ENCODE results near the gene SLC26A9.

The SLC26A9 gene
- total RNA-seq: 0 reads per million in 2 experiments

- DNase-seq (ENCODE audit: low read depth): no peak
Observed at GRCh38 chr1:205943245-205943644, at the start of gene SLC26A9. Gene SLC26A9, minus strand, starts transcription at chr1:205943456. Its CDS starts 7,636 bp downstream, at chr1:205935820.

DNA sequence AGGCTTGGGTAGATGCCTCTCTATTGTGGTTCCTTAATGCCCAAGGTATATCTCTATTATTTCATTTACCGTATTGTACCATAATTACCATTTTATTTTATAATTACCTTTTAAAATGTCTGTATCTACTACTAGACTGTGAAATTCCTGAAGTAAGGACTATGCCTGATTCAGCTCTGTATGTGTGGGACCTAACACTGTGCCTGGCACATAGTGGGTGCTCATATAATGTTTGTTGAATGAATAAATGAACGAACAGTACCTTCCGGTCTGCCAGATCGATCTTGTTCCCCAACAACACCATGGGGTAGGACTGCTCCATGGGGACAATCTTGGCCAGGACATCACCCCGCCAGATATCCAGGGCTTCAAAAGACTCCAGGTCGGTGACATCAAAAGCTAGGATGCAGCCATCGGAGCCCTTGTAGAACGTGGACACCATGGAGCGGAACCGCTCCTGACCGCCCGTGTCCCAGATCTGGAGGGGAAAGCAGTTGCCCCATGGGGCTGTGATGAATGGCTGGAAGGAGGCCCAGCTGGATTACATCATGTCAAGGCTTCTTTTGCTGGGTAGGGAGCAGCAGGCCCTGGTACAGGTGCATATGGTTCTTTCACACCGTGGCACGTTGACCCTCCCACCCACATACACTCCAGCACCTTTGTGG is 49.1 kb upstream of the SLC26A9 start:
- no peak for DNase-seq (ENCODE audit: low read depth)

- no peak for DNase-seq (ENCODE audit: low read depth)
Observed at GRCh38 chr1:205991237-205991636, 48.0 kb upstream of the SLC26A9 start.

DNA sequence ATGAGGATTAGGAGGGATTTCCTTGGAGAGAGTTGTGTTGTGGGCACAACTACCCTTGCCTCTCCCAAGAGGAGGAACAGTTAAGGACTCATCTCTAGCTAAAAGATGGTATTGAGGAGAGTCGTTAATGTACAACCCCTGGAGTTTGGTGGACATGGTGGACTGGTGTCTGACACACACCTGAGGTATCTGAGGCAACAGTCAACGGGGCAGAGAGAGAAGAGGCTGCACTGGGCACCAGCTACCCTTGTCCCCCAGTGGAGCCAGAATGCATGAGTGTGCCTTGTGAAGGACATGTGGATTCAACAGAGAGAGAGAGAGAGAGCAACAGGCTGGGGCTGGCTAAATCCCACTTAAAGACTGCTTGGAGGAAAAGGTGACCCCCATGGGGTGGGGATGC is 47.0 kb upstream of the SLC26A9 start:
- DNase-seq (ENCODE audit: low read depth): no peak

DNA sequence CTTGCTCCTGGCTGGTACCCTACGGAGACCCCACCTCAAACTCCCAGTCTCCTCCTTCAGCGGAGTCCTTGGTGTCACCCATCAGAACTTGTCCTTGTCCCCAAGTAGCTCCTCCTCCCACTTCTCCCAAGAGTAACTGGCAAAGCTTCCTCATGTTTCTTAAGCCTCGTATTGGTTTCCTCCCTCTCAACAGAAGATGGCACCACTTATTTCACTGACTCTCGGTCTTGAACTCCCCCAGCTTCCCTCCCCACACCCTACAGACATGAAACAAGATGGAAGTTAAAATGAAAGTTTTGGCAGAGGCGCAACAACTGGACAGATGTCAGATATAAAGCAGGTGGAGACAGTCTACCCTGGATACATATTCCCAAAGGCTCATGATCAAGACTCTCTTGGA is 46.5 kb upstream of the SLC26A9 start:
- DNase-seq (ENCODE audit: low read depth): no peak

DNA sequence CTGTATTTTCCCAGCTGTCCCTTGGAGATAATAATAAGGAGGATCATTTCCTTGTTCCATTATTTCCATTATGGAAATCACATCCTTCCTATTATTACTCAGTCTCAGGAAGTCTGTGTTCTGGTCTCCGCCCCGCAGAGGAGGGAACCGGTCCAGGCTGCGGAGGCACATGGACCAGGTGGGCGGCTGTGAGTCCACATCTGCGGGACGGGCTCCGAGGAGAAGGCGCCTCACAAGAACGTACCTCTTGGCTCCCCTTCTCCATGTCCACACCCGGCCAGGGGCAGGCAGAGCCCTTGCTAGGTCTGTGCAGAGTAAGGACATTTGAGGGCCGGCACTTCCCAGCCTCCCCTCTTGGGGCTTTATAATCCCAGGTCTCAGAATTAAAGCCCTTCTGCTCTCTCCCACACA is 45.3 kb upstream of the SLC26A9 start:
- DNase-seq (ENCODE audit: low read depth): no peak

DNA sequence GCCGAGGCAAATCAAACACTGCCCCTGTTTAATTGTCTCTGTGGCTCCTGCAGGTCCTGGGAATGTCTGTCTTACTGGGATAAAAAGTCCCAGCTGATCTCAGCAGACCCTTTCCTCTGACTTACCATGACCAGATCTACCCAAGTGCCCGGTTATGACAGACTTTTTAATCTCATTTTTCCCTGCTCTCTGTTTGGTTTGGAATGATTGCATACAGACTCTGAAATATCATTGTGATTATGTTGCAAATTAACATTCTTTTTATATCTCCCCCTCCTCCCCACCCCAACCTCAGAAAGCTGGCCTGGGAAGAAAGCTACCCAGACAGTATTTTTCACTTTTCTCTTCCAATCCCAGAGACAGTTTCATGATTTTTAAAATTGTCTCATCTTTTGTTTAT is 43.6 kb upstream of the SLC26A9 start:
- no peak for DNase-seq (ENCODE audit: low read depth)

GRCh38 chr1:205986292-205986691 is 43.0 kb upstream of the SLC26A9 start:
- DNase-seq (ENCODE audit: low read depth): no peak

DNA sequence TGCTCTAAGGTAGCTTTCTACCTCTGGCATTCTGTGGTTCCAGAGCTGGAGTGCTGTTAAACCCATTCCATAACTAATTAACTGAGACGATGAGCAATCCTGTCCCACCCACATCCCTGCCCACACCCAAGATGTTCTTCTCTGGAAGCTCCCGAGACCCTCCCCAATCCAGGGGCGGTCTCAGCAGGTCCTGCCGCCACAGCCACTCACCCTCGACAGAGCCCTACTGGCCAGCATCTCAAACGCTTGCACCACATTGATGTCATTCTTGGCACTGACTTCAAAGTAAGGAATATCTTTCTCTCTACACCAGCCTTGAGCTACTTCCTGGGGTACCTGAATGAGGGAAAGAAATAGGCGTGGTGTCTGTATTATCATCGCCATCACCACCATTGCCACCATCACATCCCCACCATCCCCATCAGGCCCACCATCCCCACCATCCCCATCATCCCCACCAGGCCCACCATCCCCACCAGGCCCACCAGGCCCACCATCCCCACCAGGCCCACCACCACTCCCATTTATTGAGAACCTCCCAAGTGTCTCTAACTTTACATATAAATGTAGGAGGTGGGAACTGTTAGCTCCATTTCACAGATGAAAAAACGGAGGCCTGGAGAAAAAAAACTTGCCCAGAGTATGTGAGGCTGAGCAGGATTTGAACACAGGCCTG is 42.2 kb upstream of the SLC26A9 start:
- DNase-seq (ENCODE audit: low read depth): no peak

- DNase-seq (ENCODE audit: low read depth): no peak
Observed at GRCh38 chr1:205983925-205984725, 40.9 kb upstream of the SLC26A9 start.

- no peak for DNase-seq (ENCODE audit: low read depth)
Observed at GRCh38 chr1:205981257-205981656, 38.0 kb upstream of the SLC26A9 start.

GRCh38 chr1:205980237-205980870 is 37.1 kb upstream of the SLC26A9 start:
- DNase-seq (ENCODE audit: low read depth): no peak

DNA sequence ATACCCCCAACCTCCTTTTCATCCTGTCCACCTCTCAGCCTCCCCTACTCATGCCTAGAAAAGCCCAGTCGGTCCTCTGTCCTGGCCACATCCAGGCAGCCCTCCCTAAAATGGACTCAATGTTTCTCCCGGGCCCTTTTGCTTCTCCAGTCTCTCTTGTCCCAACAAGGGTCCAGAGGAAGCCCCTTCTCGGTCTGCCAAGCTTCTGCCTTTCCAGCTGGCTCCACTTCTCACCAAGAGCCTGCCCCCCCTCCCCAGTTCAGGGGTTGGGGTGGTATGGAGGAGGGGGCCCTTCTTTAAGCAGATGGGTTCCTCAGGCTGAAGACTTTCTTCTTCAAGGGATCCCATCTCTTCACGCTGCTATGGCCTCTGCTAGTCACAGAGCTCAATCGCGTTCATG is 36.0 kb upstream of the SLC26A9 start:
- no peak for DNase-seq (ENCODE audit: low read depth)

GRCh38 chr1:205978676-205979075 is 35.4 kb upstream of the SLC26A9 start:
- DNase-seq (ENCODE audit: low read depth): no peak

DNA sequence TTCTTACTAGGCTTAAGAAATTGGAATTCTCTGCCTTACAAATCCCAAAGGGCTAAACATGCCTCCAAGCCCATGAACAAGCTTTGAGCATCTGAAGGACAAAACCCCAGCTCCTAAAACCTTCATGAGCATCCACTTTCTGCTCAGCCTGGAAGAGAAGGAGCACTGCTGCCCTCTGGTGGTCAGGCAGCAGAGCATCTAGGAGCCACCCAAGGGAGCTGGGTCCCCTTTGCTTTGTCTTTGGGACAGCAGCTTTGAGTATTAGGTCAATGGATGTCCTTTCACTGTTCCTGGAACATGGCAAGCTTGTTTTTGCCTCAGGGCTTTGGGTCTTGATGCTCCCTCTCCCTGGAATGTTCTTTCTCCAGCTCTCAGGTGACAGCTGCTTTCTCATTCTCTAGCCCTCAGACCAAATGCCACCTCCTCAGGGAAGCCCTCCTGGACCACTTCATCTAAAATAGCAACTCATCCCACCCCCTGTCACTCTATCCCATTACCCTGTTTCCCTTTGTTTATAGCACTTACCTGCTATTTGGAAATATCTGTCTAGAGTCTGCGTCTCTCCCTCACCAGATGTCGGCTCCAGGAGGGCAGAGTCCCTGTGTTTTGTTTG is 34.3 kb upstream of the SLC26A9 start:
- DNase-seq (ENCODE audit: low read depth): peak; percentile 60

DNA sequence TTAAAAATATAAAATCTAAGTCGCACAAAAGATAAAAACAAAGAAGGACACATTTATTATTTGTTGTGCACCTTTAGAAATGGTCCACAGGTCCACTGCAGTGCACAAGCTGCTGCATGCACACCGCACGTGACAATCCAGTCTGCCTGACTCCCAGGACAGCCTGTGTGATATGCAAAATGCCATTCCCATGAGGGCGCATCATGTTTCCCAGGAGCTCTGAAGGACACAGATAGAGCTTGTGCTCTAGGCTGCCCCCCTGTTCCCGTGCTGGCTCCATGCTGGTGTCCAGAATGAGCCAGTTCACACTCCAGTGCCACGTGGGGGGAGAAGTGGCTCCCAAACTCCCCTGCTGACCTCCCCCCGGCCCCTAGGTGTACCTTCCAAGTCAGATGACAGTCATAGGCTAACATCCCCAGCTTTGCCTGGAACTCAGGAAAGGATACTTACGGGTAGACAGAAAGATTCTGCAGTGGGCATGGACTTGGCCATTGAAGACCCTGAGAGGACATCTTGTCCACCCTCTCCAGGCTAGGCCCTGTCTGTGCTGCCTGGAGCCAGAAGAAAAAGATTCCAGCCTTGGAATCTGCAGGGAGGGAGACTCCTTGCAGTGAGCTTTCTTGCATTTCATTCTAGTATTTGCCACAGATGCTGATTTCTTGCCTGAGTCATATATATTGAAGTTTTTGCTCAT is 33.6 kb upstream of the SLC26A9 start:
- no peak for DNase-seq (ENCODE audit: low read depth)

DNA sequence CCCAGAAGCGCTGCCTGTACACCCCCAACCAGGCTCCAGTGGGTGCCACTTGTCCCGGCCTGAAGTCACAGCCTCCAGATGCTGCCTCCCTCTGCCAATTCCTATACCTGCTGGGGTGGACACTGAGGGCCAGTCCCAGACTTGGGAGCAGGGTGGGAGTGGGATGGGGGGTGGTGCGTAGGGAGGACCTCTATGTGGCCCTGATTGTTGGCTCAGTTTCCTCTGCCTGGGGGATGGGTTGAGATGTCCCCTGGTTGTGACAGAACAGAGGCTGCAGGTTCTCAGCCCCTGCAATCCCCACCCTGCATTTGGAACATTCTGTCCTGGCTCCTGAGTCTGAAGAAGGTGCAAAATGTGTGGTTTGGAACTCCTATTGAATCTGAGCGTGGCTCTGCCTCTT is 32.8 kb upstream of the SLC26A9 start:
- DNase-seq (ENCODE audit: low read depth): no peak

DNA sequence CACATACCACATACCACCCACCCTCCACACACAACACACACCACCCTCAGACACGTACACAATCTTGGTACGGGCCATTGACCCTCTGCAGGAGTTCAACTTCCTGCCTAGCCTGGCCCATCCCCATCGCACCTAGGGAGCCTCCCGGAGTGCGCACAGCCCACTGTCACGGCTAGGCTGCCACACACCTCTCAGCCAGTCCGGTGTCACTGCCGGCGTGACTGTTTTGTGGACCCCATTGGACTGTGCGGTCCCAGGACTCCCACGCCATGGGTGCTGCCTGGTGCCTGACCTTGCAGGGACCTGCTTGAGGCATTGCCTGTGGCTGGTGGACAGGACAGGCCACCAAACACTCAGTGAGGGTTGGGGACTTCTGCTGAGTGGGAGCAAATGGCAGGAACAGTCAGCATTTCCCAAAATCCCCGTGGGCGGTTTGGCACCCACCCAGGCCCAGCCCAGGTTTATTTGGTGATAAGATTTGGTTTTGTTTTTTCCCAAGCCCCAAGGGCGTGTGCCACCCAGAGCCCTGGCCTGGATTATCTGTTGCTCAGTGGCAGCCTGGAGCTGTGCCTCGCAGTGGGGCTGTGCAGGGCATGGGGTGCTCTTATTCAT is 32.2 kb upstream of the SLC26A9 start:
- DNase-seq (ENCODE audit: low read depth): no peak

DNA sequence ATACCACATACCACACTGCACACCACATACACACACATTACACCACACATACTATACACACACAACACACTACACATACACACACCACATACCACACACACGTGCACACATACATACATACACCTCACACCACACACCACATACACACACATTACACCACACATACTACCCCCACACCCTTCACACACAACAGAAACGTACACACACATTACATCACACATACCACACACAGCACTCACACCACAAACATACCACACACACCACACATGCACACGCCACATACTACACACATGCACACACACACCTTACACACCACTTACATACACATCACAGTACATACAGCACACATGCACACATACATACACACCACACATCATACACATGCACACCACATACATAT is 31.5 kb upstream of the SLC26A9 start:
- no peak for DNase-seq (ENCODE audit: low read depth)

- DNase-seq (ENCODE audit: low read depth): no peak
Observed at GRCh38 chr1:205973377-205974232, 30.3 kb upstream of the SLC26A9 start.
